Kidney (tissue), 14 donors: ENCODE results near the gene CLIC5. TPM values are rescaled to one million over a fixed set of nuclear protein-coding genes. Genes with fewer than 3 reads are reported as not detected.

Source experiments
- DNase-seq, 5 donors: peaks; one replicate each; pipeline ENCODE4 v3.0.0-alpha.2; 2013 to 2020
- FAIRE-seq: peaks from 2 replicates; lab custom pipeline; 2012; peaks lifted over from hg19 to GRCh38; lab: Jason Lieb, UNC
- H3K27ac ChIP-seq, 2 donors: one replicate each; pipeline ENCODE4 v1.7.0; 2013; ENCODE audit warnings: low read depth in 2 of 2, low read length in 2 of 2, inconsistent platforms in 1 of 2
- H3K27me3 ChIP-seq: one replicate; pipeline ENCODE4 v1.7.1; 2013; ENCODE audit warnings: low read length, inconsistent platforms; ENCODE audit not compliant: control insufficient read depth, insufficient read depth
- H3K36me3 ChIP-seq, 3 donors: one replicate each; pipeline versions ENCODE4 v1.7.0 to v1.7.1; 2013; ENCODE audit warnings: low read length in 3 of 3, control low read depth in 1 of 3, inconsistent platforms in 1 of 3; ENCODE audit not compliant: insufficient read depth in 3 of 3, control insufficient read depth in 2 of 3
- H3K4me1 ChIP-seq, 3 donors: one replicate each; pipeline versions ENCODE4 v1.7.0 to v1.7.1; 2013; ENCODE audit warnings: low read length in 3 of 3, inconsistent platforms in 1 of 3, low read depth in 1 of 3; ENCODE audit not compliant: control insufficient read depth in 2 of 3, insufficient read depth in 2 of 3
- H3K4me3 ChIP-seq, 3 donors: one replicate each; pipeline versions ENCODE4 v1.7.0 to v1.8.1; 2013; ENCODE audit warnings: low read length in 3 of 3, control low read depth in 1 of 3, inconsistent platforms in 1 of 3
- H3K9ac ChIP-seq, 3 donors: one replicate each; pipeline versions ENCODE4 v1.7.0 to v1.7.1; 2013; ENCODE audit warnings: low read length in 3 of 3, control low read depth in 1 of 3, inconsistent platforms in 1 of 3
- H3K9me3 ChIP-seq, 3 donors: one replicate each; pipeline versions ENCODE4 v1.7.0 to v1.7.1; 2013; ENCODE audit warnings: low read length in 3 of 3, control low read depth in 1 of 3, inconsistent platforms in 1 of 3; ENCODE audit not compliant: control insufficient read depth in 2 of 3, insufficient read depth in 1 of 3
- intact Hi-C: fragments of 100-400 bp; cut with DNase I; formaldehyde crosslinking; loops from one replicate; pipeline ENCODE4 v1.11.1; 2022
- polyA plus RNA-seq: library from polyadenylated mRNA; stranded (reverse); fragments of 350-450 nt; fragmentation: Illumina TruSeq; extraction: RNeasy Lipid Tissue Mini Kit (QIAGEN cat#74804); gene quantifications from one replicate; pipeline ENCODE4 v1.2.3, GENCODE V29; 2014; ENCODE audit warnings: low read depth, low replicate concordance; ENCODE audit not compliant: insufficient read depth
- total RNA-seq: library from RNA; stranded (reverse); fragmentation: NEBNext Ultra II Directional; extraction: Animal tissue kit (Norgen Biotek cat#: 25700); gene quantifications from one replicate; pipeline ENCODE4 v1.2.1, GENCODE V29; 2021
- TF ChIP-seq, protein P1 (sequence below): IDR thresholded peaks from 3 replicates; pipeline ENCODE4 v1.5.1; 2012; ENCODE audit warnings: mild to moderate bottlenecking, moderate library complexity, borderline replicate concordance; ENCODE audit not compliant: insufficient read depth; ENCODE audit errors: extremely low read depth
- donor health status: control.
- donor health status: control.
- donor health status: control.
- donor health status: control.
- donor health status: control.
- donor health status: DM: yes; HTN: yes; CAD: no.
- donor health status: Normal renal cell carcinoma (clear cell type).

The CLIC5 gene
- total and polyA plus RNA-seq, 2 donors from 2014 or later = 7.4 to 54.3 TPM

DNA sequence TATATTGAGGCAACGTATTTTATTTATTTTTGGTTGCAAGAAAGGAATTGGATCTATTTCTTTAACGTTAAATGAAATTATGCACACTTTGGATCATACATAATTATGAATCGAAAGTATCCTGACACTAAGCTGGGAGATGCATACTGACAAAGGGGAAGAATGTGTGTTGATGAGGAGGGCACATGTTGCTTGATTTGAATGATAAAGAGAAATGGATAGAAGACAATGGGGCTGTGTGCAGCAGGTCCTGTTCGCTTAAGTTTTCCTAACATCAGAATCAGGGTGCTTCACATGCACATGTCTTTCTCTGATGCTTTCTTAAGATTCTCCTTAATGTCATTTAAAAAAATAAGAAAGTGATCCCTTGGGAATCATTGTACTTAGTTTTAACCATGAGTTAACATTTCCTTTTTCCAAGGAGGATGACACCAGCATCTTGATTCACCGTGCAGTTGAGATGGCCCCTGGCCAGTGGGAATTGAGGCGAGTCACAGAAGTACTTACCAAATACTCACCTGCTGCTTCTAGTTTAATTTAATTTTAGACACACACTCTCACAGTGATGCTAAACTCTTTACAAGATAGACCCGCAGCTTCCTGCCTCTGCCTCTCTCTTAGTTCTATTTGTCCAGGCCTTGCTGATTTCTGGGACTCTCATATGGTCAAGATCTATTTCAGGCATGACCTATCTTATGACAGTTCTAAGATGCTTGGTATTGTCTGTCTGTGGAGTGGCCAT, 116.5 kb downstream of the CLIC5 start:
- no peaks in the 10 kb centered on the region for H3K4me1 ChIP-seq
- no peak for DNase-seq
- no peak overlapping the region for H3K4me3 ChIP-seq
- no peak overlapping the region for H3K27ac ChIP-seq
- no peak overlapping the region for H3K9ac ChIP-seq
- intact Hi-C loops = no loop called here
- H3K27me3 ChIP-seq = no peaks in the 10 kb centered on the region
- TF ChIP-seq, protein P1, sequence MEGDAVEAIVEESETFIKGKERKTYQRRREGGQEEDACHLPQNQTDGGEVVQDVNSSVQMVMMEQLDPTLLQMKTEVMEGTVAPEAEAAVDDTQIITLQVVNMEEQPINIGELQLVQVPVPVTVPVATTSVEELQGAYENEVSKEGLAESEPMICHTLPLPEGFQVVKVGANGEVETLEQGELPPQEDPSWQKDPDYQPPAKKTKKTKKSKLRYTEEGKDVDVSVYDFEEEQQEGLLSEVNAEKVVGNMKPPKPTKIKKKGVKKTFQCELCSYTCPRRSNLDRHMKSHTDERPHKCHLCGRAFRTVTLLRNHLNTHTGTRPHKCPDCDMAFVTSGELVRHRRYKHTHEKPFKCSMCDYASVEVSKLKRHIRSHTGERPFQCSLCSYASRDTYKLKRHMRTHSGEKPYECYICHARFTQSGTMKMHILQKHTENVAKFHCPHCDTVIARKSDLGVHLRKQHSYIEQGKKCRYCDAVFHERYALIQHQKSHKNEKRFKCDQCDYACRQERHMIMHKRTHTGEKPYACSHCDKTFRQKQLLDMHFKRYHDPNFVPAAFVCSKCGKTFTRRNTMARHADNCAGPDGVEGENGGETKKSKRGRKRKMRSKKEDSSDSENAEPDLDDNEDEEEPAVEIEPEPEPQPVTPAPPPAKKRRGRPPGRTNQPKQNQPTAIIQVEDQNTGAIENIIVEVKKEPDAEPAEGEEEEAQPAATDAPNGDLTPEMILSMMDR = no peak
- no peak for FAIRE-seq
- no peaks in the 10 kb centered on the region for H3K9me3 ChIP-seq
- no peaks in the 10 kb centered on the region for H3K36me3 ChIP-seq

DNA sequence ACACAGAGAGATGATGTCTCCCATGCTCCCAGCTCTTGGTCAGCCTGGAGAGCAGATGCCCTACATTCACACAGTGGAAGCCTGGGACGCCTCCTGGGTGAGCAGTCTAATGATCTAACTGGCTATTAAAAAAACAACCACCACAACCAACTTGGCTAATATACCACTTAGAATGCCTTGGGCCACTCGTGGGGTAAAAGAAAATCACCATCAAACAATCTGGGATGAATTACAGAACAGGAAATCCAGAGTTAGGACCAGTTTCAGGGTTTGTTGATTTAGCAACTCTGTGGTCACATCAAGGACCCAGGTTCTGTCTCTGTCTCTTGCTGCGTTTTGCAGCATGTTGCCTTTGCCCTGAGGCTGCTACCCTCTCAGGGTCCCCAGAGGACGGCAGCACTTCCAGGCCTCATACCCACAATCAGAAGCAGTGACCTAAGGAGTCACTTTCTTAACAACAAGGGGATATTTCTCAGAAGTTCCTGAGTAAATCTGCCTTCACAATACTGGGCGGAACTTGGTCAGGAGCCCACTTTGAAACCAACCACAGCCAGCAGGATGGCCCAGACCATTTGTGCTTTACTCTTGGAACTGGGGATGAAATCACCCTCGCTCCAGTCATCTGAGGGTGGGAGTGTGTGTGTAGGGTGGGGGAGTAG, 118.7 kb downstream of the CLIC5 start:
- intact Hi-C loops = no loop called here
- FAIRE-seq = no peak
- DNase-seq = no peak
- Histone ChIP-seq H3K36me3 (no peaks in the 10 kb centered on the region), H3K4me3 (no peak overlapping the region), H3K9me3 (no peaks in the 10 kb centered on the region), H3K4me1 (no peaks in the 10 kb centered on the region), H3K27ac (no peak overlapping the region), H3K27me3 (no peaks in the 10 kb centered on the region), H3K9ac (no peak overlapping the region)
- TF ChIP-seq, protein P1 = no peak

DNA sequence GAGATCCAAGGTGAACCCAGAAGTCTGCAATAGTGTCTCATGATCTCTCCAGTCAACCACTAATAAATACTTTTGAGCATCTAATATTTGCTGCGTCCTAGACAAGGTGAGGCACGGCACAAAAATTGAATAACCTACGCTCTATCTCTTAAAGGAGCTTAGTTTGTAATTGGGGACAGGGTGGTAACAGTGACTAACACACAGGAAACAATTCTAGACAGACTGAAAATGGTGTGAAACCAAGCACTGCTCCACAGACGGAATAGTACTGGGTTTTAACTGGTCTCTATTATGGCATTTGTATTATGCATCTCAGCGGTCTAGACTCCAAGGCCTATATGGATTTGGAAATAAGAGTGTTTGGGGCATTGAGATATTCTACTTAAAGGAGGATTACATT, 120.1 kb downstream of the CLIC5 start:
- no peak overlapping the region for H3K27ac ChIP-seq

More for the DNA sequence above, 120.1 kb downstream of the CLIC5 start:
- TF ChIP-seq, protein P1 = no peak
- Histone ChIP-seq H3K36me3 (no peaks in the 10 kb centered on the region), H3K9ac (no peak overlapping the region), H3K9me3 (no peaks in the 10 kb centered on the region), H3K4me3 (no peak overlapping the region), H3K4me1 (no peaks in the 10 kb centered on the region), H3K27me3 (no peaks in the 10 kb centered on the region)
- FAIRE-seq (no peak), DNase-seq (no peak)
- intact Hi-C loops = no loop called here
